Measurements from ENCODE around the gene RAB9A.

Gene RAB9A

DNA sequence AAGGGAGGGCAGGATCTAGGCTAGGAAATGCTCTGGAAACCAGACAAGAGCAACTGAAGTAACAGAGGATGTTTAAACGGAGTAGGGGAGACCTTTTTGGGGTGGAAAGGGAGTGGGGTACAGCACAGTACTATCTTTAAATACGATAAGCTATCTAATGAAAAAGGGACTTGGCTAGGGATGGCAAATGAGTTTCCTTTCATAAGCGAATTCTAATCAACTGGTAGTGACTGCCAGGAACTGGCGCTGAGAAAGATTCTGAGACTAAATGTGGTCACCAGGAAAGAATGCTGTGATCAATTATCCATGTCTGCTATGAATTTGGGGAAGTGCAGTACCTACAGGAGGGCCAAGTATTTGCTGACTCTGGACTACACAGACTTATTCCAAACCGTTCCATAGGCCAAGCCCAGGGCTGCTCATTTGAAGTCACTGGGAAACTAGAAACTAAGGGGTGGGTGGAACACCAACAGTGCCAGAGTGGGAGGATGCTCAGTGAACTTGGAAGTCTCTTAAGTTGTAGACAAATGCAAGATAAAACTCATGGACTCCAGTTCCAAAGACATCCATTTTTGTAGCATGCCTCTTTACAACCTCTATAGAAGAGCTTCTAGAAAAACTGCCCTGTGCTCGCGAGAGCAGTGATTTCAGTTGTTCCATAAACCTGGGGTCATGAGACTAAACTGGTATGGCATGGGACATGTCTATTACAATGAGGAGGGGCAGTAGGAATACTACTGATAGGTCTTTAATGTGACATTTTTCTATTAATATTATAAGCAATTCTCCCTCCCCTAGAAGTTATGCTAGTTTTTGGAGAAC lies 43.5 kb downstream of the RAB9A start:
- no peak for DNase-seq (ENCODE audit: low read depth)
- no peak overlapping the region for H3K4me3 ChIP-seq (ENCODE audit: low read depth, low read length)
- TF ChIP-seq, protein P1, sequence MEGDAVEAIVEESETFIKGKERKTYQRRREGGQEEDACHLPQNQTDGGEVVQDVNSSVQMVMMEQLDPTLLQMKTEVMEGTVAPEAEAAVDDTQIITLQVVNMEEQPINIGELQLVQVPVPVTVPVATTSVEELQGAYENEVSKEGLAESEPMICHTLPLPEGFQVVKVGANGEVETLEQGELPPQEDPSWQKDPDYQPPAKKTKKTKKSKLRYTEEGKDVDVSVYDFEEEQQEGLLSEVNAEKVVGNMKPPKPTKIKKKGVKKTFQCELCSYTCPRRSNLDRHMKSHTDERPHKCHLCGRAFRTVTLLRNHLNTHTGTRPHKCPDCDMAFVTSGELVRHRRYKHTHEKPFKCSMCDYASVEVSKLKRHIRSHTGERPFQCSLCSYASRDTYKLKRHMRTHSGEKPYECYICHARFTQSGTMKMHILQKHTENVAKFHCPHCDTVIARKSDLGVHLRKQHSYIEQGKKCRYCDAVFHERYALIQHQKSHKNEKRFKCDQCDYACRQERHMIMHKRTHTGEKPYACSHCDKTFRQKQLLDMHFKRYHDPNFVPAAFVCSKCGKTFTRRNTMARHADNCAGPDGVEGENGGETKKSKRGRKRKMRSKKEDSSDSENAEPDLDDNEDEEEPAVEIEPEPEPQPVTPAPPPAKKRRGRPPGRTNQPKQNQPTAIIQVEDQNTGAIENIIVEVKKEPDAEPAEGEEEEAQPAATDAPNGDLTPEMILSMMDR (conservative IDR thresholded peaks at IDR 0.05; ENCODE audit: low read depth, low read length): no peak

DNA sequence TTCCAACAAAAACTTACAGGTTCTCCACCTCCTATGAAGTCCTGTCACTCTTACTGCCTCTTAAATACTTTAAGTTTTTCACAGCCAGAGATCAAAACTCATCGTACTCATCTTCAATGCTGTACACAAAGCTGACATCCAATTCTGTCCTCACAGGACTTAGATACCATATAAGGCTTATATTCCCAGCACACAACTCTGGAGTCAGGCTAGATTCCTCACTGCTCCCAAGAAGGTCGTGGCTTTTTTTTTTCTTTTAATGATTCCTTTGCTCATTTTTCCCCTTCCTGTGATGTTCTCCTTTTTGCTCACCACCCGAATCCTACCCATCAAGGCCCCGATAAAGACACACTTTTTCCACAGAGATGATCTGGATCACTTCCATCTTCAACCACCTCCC lies 44.6 kb downstream of the RAB9A start:
- TF ChIP-seq, protein P1 (conservative IDR thresholded peaks at IDR 0.05; ENCODE audit: low read depth, low read length): no peak
- peak overlapping the region; percentile 77 for H3K4me3 ChIP-seq (ENCODE audit: low read depth, low read length)
- no peak for DNase-seq (ENCODE audit: low read depth)

DNA sequence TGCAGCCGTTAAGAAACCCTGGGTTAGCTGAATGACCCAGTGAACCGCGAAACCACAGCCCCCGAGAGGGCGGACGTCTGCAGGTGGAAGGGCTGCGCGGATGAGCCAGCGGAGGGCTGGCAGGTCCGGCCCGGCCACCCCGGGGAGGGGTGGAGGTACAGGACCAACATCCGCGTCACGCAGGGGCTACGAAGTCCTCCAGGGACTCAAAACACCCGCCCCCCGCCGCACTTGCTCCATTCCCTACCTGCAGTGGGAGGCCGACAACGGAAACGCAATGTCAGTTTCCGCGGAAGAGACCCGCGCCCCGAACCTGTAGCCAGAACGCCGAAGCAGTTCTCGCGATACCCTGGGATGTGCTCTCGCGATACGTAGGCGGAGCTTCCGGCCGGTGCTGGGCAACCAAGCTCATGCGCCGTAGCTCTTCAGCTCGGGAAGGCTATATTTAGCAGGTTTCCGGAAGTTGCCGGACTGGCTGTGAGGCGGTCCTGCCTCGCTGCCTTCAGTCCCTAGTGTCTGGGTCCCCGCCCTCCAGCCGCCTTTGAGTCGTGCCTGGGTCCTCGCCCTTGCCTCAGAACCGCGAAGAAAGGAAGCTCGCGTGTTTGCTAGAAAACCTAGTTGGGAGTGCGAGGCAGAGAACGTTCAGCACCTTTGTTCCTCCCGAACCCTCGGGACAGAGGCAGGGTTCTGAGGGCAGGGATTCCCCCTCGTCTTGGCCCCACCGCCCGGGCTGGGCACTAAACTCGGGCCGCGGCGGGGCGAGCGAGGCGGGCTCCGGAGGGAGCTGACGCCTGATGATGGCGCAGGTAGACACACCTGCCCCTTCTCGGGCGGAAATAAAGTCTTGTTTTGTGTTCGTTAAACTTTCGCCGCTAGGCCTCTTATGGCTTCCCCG lies 45.6 kb downstream of the RAB9A start, which contains the start of the genes OFD1 and TRAPPC2:
Gene OFD1 (plus strand): TSS at position 471 of the 895 bp plus-strand sequence. CDS start 324 bp downstream, at position 795.
Gene TRAPPC2 (minus strand): TSS at position 343 of the 895 bp plus-strand sequence. CDS start 14,657 bp downstream, outside the sequence.
- peak within 1 kb of the TSS; percentile 77 for H3K4me3 ChIP-seq (ENCODE audit: low read depth, low read length)
- TF ChIP-seq, protein P1 (conservative IDR thresholded peaks at IDR 0.05; ENCODE audit: low read depth, low read length): no peak
- peak; percentile 95 for DNase-seq (ENCODE audit: low read depth)

DNA sequence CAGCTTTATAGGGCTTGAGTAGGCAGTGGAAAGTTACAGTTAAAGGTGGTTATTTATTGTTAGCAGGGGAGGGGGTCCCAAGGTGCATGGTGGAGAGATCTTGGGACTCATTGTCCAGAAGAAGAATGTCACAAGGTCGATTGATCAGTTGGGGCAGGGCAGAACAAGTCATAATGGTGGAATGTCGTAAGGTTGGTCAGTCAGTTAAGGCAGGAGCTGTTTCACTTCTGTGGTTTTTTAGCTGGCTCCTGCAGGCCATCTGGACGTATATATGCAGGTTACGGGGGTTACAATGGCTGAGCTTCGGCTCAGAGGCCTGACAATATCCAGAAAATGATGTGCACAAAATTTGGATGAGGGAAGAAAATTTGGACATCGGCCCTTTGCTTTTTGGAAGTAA lies 52.8 kb downstream of the RAB9A start:
- DNase-seq (ENCODE audit: low read depth): no peak
- TF ChIP-seq, protein P1 (conservative IDR thresholded peaks at IDR 0.05; ENCODE audit: low read depth, low read length): no peak
- no peak overlapping the region for H3K4me3 ChIP-seq (ENCODE audit: low read depth, low read length)

DNA sequence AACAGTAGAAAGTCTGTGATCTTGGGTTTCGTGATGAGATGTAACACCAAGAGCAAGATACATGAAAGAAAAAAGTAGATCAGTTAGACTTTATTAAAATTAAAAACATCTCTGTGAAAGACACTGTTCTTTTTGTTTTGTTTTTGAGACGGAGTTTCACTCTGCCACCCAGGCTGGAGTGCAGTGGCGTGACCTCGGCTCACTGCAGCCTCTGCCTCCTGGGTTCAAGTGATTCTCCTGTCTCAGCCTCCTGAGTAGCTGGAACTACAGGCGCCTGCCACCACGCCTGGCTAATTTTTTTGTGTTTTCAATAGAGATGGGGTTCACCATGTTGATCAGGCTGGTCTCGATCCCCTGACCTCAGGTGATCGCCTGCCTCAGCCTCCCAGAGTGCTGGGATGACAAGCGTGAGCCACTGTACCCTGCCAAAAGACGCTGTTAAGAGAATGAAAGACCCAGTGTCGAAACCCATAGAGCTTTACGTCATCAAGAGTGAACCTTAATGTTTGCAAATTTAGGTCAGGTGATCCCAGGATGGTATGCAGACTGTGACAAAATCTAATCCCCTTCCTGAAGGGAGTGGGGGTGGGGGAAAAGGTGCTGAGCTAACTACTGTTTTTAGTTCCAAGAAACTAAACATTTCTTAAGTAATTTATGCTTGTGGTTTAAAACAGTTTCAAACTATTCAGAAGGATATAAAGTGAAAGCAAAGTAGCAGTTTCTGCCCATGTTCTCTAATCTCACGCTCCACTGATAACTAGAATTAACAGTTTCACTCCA lies 53.7 kb downstream of the RAB9A start:
- DNase-seq (ENCODE audit: low read depth): no peak

DNA sequence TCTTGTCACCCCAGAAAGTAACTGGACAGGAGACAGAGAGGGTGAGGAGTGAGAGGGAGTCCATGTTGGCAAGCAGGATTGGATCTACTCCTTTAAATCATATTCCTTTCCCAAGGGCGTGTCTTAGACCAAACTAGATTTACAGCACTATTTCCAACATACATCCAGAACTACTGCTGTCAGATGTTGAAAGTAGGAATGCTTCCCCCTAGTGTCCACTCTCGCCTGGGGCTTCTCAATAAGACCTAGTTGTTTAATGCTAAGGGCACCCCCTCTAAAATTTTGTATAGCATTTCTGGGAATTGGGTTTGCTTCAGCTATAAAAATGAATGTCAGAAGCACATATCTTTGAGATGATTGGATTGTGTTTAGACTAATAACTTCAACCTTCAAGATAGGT lies 58.9 kb downstream of the RAB9A start:
- no peak overlapping the region for H3K4me3 ChIP-seq (ENCODE audit: low read depth, low read length)
- TF ChIP-seq, protein P1 (conservative IDR thresholded peaks at IDR 0.05; ENCODE audit: low read depth, low read length): peak; percentile 66
- DNase-seq (ENCODE audit: low read depth): peak; percentile 84

More for the DNA sequence above, 53.7 kb downstream of the RAB9A start:
- TF ChIP-seq, protein P1 (conservative IDR thresholded peaks at IDR 0.05; ENCODE audit: low read depth, low read length): no peak
- no peak overlapping the region for H3K4me3 ChIP-seq (ENCODE audit: low read depth, low read length)
